ENCODE measurements around the gene HAUS3.

DNA sequence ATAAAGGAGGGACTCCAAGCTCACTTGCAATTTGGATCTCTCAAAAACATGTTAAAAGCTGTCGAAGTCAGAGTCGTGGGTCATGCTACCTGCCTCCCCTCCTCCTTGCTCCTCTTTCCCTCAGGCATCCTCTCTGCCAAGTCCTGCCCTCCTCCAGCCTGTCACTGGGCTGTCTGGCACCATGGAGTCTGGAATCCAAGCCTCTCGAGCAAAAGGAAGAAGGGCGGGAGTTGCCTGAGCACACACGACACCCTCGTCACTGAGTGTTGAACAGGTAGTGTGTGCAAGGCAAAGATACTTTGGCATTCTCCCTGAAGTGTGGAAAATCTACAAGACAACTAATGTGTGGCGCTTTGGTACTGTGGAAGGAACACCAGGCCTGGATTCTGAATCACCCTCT is 62.2 kb downstream of the HAUS3 start:
- no peak for TF ChIP-seq EZH2 (IDR thresholded peaks at IDR 0.05; ENCODE audit: insufficient read depth, poor library complexity, severe bottlenecking)
- no peak for TF ChIP-seq EZH2phosphoT487 (IDR thresholded peaks at IDR 0.05; ENCODE audit: insufficient read depth, low read depth)

Data from GM23248 (cell line).